Measurements from ENCODE around the gene ROR2. TPM values are rescaled to one million over a fixed set of nuclear protein-coding genes. Genes with fewer than 3 reads are reported as not detected.

ROR2 gene
- total RNA-seq, 3 donors from 2014 or later, result 3.9 to 56.0 (median 6.5) TPM

- Histone ChIP-seq H3K4me3 (no peak overlapping the region), H3K36me3 (ENCODE audit: low read depth) (no peaks in the 10 kb centered on the region), H3K9me3 (peaks cover 7% of the 10 kb centered on the region), H3K4me1 (ENCODE audit: low read depth) (no peaks in the 10 kb centered on the region)
- no peak for ATAC-seq
- intact Hi-C loops (cut with DNase I, micrococcal nuclease), result no loop called here
- DNase-seq, result no peak
- TF ChIP-seq CTCF (IDR thresholded peaks at IDR 0.05), result no peak
These were observed 14.1 kb downstream of the ROR2 start for GRCh38 chr9:91935805-91936514.

- no peak for ATAC-seq
- Histone ChIP-seq H3K36me3 (ENCODE audit: low read depth) (no peaks in the 10 kb centered on the region), H3K4me3 (no peak overlapping the region), H3K4me1 (ENCODE audit: low read depth) (no peaks in the 10 kb centered on the region), H3K9me3 (peaks cover 15% of the 10 kb centered on the region)
- no peak for DNase-seq
- intact Hi-C loops (cut with DNase I, micrococcal nuclease), result no loop called here
- no peak for TF ChIP-seq CTCF (IDR thresholded peaks at IDR 0.05)
These were observed 14.8 kb downstream of the ROR2 start for GRCh38 chr9:91935066-91935749.

GRCh38 chr9:91934654-91935053, 15.4 kb downstream of the ROR2 start:
- H3K9me3 ChIP-seq, result peaks cover 20% of the 10 kb centered on the region
- H3K4me3 ChIP-seq, result no peak overlapping the region
- H3K4me1 ChIP-seq (ENCODE audit: low read depth), result no peaks in the 10 kb centered on the region
- no peak for TF ChIP-seq CTCF (IDR thresholded peaks at IDR 0.05)
- no peaks in the 10 kb centered on the region for H3K36me3 ChIP-seq (ENCODE audit: low read depth)
- intact Hi-C loops (cut with DNase I, micrococcal nuclease), result no loop called here
- DNase-seq, result no peak
- no peak for ATAC-seq

GRCh38 chr9:91933556-91934352, 16.3 kb downstream of the ROR2 start:
- H3K9me3 ChIP-seq, result peaks cover 27% of the 10 kb centered on the region
- ATAC-seq (no peak), DNase-seq (no peak)
- no peaks in the 10 kb centered on the region for H3K4me1 ChIP-seq (ENCODE audit: low read depth)
- no peaks in the 10 kb centered on the region for H3K36me3 ChIP-seq (ENCODE audit: low read depth)
- TF ChIP-seq CTCF (IDR thresholded peaks at IDR 0.05), result no peak
- no peak overlapping the region for H3K4me3 ChIP-seq
- intact Hi-C loops (cut with DNase I, micrococcal nuclease), result no loop called here

- Histone ChIP-seq H3K4me1 (ENCODE audit: low read depth) (no peaks in the 10 kb centered on the region), H3K9me3 (peaks cover 27% of the 10 kb centered on the region), H3K4me3 (no peak overlapping the region), H3K36me3 (ENCODE audit: low read depth) (no peaks in the 10 kb centered on the region)
- DNase-seq (no peak), ATAC-seq (no peak)
- intact Hi-C loops (cut with DNase I, micrococcal nuclease), result no loop called here
- no peak for TF ChIP-seq CTCF (IDR thresholded peaks at IDR 0.05)
These were observed 19.6 kb downstream of the ROR2 start for GRCh38 chr9:91930475-91930874.

Data from mucosa of descending colon (tissue), 3 donors.